Panc1 (cell line): ENCODE data around the gene UGT2A3.

Source experiments
- CTCF ChIP-seq: fragments of 450-650 bp; IDR thresholded peaks from 2 replicates; pipeline ENCODE4 v1.5.1; 2017; ENCODE audit warnings: mild to moderate bottlenecking
- POLR2AphosphoS5 ChIP-seq: IDR thresholded peaks from 2 replicates; pipeline ENCODE4 v1.6.1; 2012; ENCODE audit warnings: mild to moderate bottlenecking, low read depth, low read length, moderate library complexity
- REST ChIP-seq, 2 experiments: IDR thresholded peaks; 2 replicates each; pipeline ENCODE4 v1.6.1; 2011 to 2012; ENCODE audit warnings: low read depth in 2 of 2, control low read depth in 1 of 2, low read length in 1 of 2, mild to moderate bottlenecking in 1 of 2, moderate library complexity in 1 of 2; ENCODE audit not compliant: insufficient read depth in 1 of 2
- SIN3A ChIP-seq: IDR thresholded peaks from 2 replicates; pipeline ENCODE4 v1.6.1; 2012; ENCODE audit warnings: low read depth, mild to moderate bottlenecking, low read length, moderate library complexity, borderline replicate concordance; ENCODE audit not compliant: insufficient read depth

GRCh38 chr4:68885545-68885944 is 66.1 kb downstream of the UGT2A3 start:
- no peak for TF ChIP-seq CTCF
- no peak for TF ChIP-seq REST (IDR thresholded peaks at IDR 0.05; ENCODE audit: insufficient read depth in 1 of 2, low read depth in 2 of 2, low read length in 1 of 2)
- no peak for TF ChIP-seq POLR2AphosphoS5
- TF ChIP-seq SIN3A, result no peak
